Subcutaneous abdominal adipose tissue (tissue), 5 donors: ENCODE measurements around the gene SCO2.

Source experiments
- H3K27ac ChIP-seq: one replicate; pipeline ENCODE4 v1.7.0; 2013; ENCODE audit warnings: low read depth, mild to moderate bottlenecking, inconsistent platforms, low read length, moderate library complexity
- H3K27me3 ChIP-seq, 5 donors: one replicate each; pipeline ENCODE4 v1.7.0; 2013; ENCODE audit warnings: low read length in 5 of 5, inconsistent platforms in 1 of 5; ENCODE audit not compliant: control insufficient read depth in 5 of 5, insufficient read depth in 4 of 5
- H3K36me3 ChIP-seq, 5 donors: one replicate each; pipeline ENCODE4 v1.7.0; 2013; ENCODE audit warnings: low read length in 5 of 5; ENCODE audit not compliant: control insufficient read depth in 5 of 5, insufficient read depth in 5 of 5
- H3K4me1 ChIP-seq, 5 donors: one replicate each; pipeline ENCODE4 v1.7.0; 2013; ENCODE audit warnings: low read length in 5 of 5, mild to moderate bottlenecking in 3 of 5, moderate library complexity in 1 of 5; ENCODE audit not compliant: control insufficient read depth in 5 of 5, insufficient read depth in 5 of 5
- H3K4me3 ChIP-seq, 5 donors: one replicate each; pipeline ENCODE4 v1.7.0; 2013; ENCODE audit warnings: low read length in 5 of 5, low read depth in 1 of 5
- H3K9ac ChIP-seq, 5 donors: one replicate each; pipeline ENCODE4 v1.7.0; 2013; ENCODE audit warnings: low read length in 5 of 5, mild to moderate bottlenecking in 4 of 5, moderate library complexity in 3 of 5
- H3K9me3 ChIP-seq, 5 donors: one replicate each; pipeline ENCODE4 v1.7.0; 2013; ENCODE audit warnings: low read length in 5 of 5; ENCODE audit not compliant: control insufficient read depth in 5 of 5
- donor health status: healthy.
- donor health status: healthy.
- donor health status: healthy.
- donor health status: healthy.
- donor health status: healthy.

Gene SCO2

DNA sequence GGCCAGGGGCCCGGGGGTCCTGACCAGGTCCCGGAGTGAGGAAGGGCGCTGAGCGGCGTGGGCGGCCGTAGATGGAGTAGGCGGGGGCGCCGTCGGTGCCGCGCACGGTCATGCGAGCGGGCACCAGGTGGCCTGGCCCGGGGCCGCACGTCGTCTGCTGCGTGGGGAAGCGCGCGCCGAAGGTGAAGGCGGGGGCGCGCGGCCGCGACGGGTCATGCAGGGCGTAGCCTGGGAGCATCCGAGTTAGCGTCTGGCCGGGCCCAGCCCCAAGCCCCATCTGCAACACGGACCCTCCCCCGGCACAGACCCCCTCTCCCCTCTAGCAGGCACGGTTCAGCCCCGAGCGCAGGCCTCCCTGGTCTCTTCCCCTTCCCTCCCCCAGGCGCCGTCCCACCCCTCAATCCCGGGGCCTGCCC, 6.2 kb upstream of the SCO2 start:
- Histone ChIP-seq H3K36me3 (no peaks in the 10 kb centered on the region), H3K27me3 (no peaks in the 10 kb centered on the region), H3K27ac (peak overlapping the region; percentile 95), H3K4me3 (peak overlapping the region in 4 of 5 donors; percentile 71 to 85 (median 74)), H3K4me1 (peaks cover 7 to 69% (median 43%) of the 10 kb centered on the region in 5 donors), H3K9me3 (no peaks in the 10 kb centered on the region), H3K9ac (peak overlapping the region in 4 of 5 donors; percentile 81 to 96 (median 92))

DNA sequence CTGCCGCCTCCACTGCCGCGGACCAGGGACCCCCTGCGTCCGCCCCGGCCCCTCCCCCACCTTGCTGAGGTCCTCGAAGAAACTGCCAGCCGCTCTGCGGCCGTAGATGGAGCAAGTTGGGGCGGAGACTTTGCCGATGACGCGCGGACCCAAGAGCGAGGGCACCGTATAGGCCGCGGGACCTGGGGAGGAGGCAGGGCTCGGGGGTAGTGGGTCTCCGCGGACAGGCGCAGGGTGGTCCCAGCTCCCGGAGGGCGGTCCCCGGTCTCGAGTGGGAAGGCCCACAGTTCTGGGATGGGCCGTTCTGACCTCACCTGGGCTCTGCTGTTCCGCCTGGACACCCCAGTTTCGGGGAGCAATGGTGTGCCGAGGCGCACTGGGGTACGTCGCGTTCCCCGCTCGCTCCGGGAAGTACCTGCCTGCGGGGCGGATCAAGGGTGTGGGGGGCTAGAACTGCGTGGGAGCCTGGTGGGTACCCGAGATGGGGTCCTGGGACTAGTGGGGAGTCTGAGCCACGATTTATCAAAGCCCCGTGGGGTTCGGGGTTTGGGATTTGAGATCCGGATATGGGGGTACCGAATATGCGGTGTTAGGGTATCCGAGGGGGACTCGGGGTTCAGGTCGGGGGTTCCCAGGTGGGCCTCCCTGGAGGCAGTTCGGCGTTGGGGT, 5.6 kb upstream of the SCO2 start:
- peak overlapping the region; percentile 44 to 96 (median 92) for H3K9ac ChIP-seq
- no peaks in the 10 kb centered on the region for H3K27me3 ChIP-seq

DNA sequence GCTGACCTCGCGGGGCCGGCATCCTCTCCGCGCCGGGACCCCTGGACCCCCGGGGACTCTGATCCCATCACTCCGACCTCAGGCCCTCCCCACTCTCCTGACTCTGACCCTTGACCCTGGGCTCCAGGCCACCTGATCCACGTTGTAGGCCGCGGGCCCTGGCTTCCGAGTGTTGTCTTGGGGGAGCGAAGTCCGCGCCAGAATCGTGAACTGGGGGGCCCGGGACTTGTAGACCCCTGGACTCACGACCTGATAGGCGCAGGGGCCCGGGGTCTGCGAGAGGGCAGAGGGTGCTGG, 5.1 kb upstream of the SCO2 start:
- Histone ChIP-seq H3K9ac (peak overlapping the region in 4 of 5 donors; percentile 81 to 96 (median 92)), H3K9me3 (no peaks in the 10 kb centered on the region), H3K36me3 (no peaks in the 10 kb centered on the region), H3K4me1 (peaks cover 7 to 76% (median 44%) of the 10 kb centered on the region in 5 donors), H3K27ac (peak overlapping the region; percentile 95), H3K27me3 (no peaks in the 10 kb centered on the region), H3K4me3 (peak overlapping the region in 4 of 5 donors; percentile 71 to 85 (median 74))

More for the DNA sequence above, 5.6 kb upstream of the SCO2 start:
- Histone ChIP-seq H3K4me3 (peak overlapping the region; percentile 35 to 85 (median 73)), H3K4me1 (peaks cover 7 to 75% (median 44%) of the 10 kb centered on the region in 5 donors), H3K36me3 (no peaks in the 10 kb centered on the region), H3K27ac (peak overlapping the region; percentile 95), H3K9me3 (no peaks in the 10 kb centered on the region)

DNA sequence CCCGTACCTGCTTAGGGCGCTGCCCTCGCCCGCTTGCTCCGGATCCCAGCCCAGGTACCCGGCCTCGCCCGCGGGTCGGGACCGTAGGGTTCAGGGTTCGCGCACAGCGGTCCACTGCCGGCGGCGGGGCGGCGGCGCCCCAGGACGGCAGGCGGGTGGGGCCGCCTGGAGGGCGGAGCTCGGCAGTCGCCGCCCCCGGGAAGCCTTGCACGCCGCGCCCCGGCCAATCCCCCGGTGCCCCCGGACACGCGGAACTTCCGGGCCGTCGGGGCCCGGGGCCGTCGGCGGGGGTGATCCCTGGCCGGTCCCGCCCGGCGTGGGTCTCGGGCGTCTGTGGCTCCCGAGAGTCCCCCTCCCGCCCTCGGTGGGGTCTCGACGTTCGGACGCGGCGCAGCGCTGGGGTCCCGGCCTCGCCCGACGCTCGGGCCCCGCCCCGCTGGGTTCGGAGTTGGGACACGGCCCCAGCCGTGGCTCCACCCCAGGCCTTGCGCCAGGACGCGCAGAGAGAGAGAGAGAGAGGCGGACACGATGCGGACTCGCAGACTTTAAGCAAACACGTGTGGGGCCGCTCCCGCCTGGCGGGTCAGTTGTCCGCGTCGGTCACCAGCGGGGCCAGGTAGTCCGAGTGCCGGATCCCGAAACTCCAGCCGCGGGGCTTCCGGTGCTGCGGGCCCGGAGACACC, 4.6 kb upstream of the SCO2 start, which contains the start of gene TYMP:
Gene TYMP (minus strand): TSS at position 116 of the 683 bp plus-strand sequence. CDS start 303 bp downstream, outside the sequence.
- peak within 1 kb of the TSS; percentile 95 for H3K27ac ChIP-seq
- no peaks in the 10 kb centered on the region for H3K36me3 ChIP-seq
- peak within 1 kb of the TSS; percentile 38 to 96 (median 92) for H3K9ac ChIP-seq
- no peaks in the 10 kb centered on the region for H3K9me3 ChIP-seq
- peak within 1 kb of the TSS in 4 of 5 donors; percentile 71 to 85 (median 74) for H3K4me3 ChIP-seq
- peaks cover 7 to 80% (median 46%) of the 10 kb centered on the region in 5 donors for H3K4me1 ChIP-seq
- H3K27me3 ChIP-seq, result no peaks in the 10 kb centered on the region

DNA sequence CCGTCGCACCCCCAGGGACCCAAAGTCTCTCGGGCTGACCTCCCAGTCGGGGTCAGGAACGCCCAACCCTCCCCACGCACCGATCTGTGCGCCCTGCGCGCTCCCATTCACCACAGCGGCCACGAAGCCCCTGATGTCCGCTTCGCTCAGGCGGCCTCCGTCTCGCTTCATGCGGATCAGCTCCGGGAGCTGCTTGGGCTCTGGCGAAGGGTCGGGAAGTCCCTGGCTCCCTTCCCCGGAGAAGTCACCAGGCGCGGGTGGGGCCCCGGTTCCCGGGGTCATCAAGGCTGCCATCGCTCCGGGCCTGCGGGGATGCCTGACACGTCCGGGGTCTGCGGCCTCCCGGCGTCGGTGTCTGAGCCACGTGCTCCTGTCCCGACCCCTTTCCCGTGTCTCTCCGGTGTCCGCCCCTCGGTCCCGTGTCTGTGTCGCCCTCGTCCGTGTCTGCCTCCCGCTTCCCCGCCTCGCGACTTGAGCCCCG, 4.1 kb upstream of the SCO2 start:
- H3K4me1 ChIP-seq, result peaks cover 10 to 86% (median 52%) of the 10 kb centered on the region in 5 donors
- H3K4me3 ChIP-seq, result peak overlapping the region in 4 of 5 donors; percentile 71 to 85 (median 74)
- no peaks in the 10 kb centered on the region for H3K27me3 ChIP-seq
- H3K9me3 ChIP-seq, result no peaks in the 10 kb centered on the region
- H3K36me3 ChIP-seq, result no peaks in the 10 kb centered on the region
- H3K9ac ChIP-seq, result peak overlapping the region; percentile 38 to 93 (median 87)
- H3K27ac ChIP-seq, result peak overlapping the region; percentile 95

DNA sequence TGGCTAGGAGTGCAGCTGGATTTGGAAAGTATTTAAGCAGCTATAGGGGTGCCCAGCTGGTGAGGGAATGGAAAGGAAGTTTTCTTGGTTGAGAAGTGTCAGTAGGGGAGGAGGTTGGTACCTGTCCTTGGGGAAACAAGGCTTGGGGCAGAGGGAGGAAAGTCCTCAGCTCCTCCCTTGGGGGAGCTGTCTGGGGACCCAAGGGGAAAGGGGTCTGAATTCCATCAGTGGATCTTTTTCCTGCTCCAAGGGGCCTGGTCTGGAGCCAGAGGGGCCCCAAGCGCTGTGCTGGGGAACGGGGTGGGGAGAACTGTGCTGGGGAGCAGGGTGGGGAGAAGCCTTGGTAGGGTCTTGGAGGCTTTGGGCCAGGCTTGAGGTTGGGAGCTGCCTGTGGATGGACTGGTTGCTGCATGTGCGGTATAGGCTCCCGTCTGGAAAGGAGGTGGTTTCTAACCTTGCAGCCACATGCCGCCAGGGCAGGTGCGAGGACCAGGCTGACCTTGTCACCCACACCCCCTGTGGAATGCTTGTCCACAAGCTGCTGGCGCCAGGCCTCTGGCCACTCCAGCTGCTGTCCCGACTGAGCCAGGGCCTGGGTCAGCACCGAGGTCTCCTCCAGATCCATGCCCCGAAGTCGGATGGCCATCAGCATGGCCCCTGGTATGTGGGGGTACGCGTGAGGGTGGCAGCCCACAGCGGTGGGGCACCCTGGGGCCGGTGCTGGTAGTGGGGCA, 3.5 kb upstream of the SCO2 start:
- Histone ChIP-seq H3K27ac (peak overlapping the region; percentile 95), H3K9me3 (no peaks in the 10 kb centered on the region), H3K36me3 (peaks cover 0 to 4% (median 1%) of the 10 kb centered on the region in 5 donors), H3K9ac (peak overlapping the region; percentile 38 to 93 (median 87)), H3K4me3 (peak overlapping the region in 4 of 5 donors; percentile 71 to 85 (median 74)), H3K4me1 (peaks cover 10 to 86% (median 57%) of the 10 kb centered on the region in 5 donors), H3K27me3 (no peaks in the 10 kb centered on the region)

DNA sequence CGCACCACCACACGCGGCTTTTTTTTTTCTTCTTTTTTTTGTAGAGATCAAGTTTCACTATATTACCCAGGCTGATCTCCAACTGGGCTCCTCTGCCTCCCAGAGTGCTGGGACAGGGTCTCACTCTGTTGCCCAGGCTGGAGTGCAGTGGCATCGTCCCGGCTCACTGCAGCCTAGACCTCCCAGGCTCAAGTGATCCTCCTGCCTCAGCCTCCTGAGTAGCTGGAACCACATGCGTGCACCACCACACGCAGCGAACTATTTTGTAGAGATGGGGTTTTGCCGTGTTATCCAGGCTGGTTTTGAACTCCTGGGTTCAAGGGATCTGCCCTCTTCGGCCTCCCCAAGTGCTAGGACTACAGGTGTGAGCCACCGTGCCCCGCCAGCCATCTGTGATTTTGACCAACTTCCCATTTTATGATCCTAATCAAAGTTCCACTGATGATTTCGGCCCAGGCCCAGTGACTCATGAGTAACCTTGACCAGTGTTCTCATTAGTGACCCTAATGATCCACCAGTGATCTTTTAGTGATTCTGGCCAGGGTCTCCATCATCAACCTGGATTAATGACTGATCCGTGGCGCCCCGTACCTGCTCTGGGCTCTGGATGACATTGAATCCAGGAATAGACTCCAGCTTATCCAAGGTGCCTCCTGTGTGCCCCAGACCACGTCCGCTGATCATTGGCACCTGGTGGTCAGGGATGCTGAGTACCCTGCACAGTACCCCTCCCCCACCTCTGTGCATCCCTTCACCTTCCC, 2.7 kb upstream of the SCO2 start:
- Histone ChIP-seq H3K27ac (peak overlapping the region; percentile 95), H3K36me3 (peaks cover 0 to 12% (median 8%) of the 10 kb centered on the region in 5 donors), H3K4me3 (peak overlapping the region in 4 of 5 donors; percentile 71 to 85 (median 74)), H3K27me3 (no peaks in the 10 kb centered on the region), H3K4me1 (peaks cover 10 to 84% (median 57%) of the 10 kb centered on the region in 5 donors), H3K9ac (peak overlapping the region in 2 of 5 donors; percentile 6 to 93), H3K9me3 (no peaks in the 10 kb centered on the region)

DNA sequence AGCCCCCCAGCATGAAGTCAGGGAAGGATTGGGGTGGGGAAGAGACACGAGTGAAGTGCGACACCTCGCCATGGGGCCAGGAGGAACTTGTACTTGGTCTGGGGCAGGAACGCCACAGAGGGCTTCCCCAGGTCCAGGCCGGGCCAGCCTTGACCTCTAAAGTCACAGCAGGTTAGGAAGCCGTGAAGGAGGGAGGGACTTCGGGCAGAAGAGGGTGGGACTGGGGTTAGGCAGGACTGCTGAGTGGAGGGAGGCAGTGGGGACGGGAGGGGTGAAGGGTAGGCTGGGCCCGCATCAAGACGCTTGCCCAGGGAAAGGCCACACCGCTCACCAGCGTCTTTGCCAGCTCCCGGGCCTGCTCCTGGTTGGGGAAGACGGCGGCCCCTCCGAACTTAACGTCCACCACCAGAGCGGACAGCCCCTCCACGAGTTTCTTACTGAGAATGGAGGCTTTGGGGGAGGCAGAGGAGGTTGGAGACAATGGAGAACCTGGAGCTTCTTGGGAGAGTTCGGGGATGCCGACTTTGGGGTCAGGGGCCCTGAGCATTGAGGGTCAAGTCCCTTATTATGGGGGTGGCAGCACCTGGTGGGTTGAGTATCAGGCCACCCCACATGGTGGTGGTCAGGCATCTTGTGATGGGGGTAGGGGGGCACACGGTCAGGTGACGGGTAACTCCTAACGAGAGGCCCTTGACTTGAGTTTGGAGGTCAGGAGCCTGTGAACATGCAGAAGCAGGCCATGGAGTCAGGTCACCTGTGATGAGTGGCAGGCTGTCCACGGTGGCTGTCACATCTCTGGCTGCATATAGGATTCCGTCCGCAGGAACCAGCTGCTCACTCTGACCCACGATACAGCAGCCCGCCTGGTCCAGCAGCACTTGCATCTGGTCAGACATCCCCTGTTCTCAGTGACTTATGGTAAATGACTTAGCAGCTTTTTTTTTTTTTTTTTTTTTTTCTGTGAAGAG, 1.7 kb upstream of the SCO2 start:
- Histone ChIP-seq H3K27ac (peak overlapping the region; percentile 95), H3K4me3 (peak overlapping the region; percentile 61 to 78 (median 67)), H3K27me3 (no peaks in the 10 kb centered on the region), H3K9me3 (no peaks in the 10 kb centered on the region), H3K4me1 (peaks cover 7 to 76% (median 54%) of the 10 kb centered on the region in 5 donors), H3K36me3 (peaks cover 0 to 22% (median 18%) of the 10 kb centered on the region in 5 donors), H3K9ac (peak overlapping the region in 4 of 5 donors; percentile 67 to 92 (median 78))
